Ishikawa (cell line): ENCODE results near the gene SMC1B.

Source experiments
- CEBPB ChIP-seq: IDR thresholded peaks from 2 replicates; pipeline ENCODE4 v1.6.1; 2012
- CREB1 ChIP-seq: IDR thresholded peaks from 2 replicates; pipeline ENCODE4 v1.6.1; 2012; ENCODE audit warnings: low read depth
- EGR1 ChIP-seq: IDR thresholded peaks from 2 replicates; pipeline ENCODE4 v1.6.1; 2012
- EP300 ChIP-seq: IDR thresholded peaks from 2 replicates; pipeline ENCODE4 v1.6.1; 2012; ENCODE audit warnings: borderline replicate concordance
- FOXM1 ChIP-seq: IDR thresholded peaks from 2 replicates; pipeline ENCODE4 v1.6.1; 2012; ENCODE audit warnings: low read depth, borderline replicate concordance
- MAX ChIP-seq: IDR thresholded peaks from 2 replicates; pipeline ENCODE4 v1.6.1; 2012
- NFIC ChIP-seq: IDR thresholded peaks from 2 replicates; pipeline ENCODE4 v1.6.1; 2012
- RAD21 ChIP-seq: IDR thresholded peaks from 2 replicates; pipeline ENCODE4 v1.6.1; 2012; ENCODE audit warnings: low read depth
- REST ChIP-seq: IDR thresholded peaks from 2 replicates; pipeline ENCODE4 v1.6.1; 2012; ENCODE audit warnings: low read depth, mild to moderate bottlenecking
- TAF1 ChIP-seq: IDR thresholded peaks from 2 replicates; pipeline ENCODE4 v1.6.1; 2012; ENCODE audit warnings: low read depth, mild to moderate bottlenecking
- TCF12 ChIP-seq: IDR thresholded peaks from 2 replicates; pipeline ENCODE4 v1.6.1; 2012; ENCODE audit warnings: low read depth
- USF1 ChIP-seq: IDR thresholded peaks from 2 replicates; pipeline ENCODE4 v1.6.1; 2012
- YY1 ChIP-seq: IDR thresholded peaks from 2 replicates; pipeline ENCODE4 v1.6.1; 2012; ENCODE audit warnings: low read depth

GRCh38 chr22:45438336-45438735 lies 24.9 kb upstream of the SMC1B start:
- no peak for TF ChIP-seq TCF12
- no peak for TF ChIP-seq CREB1
- TF ChIP-seq REST = no peak
- TF ChIP-seq YY1 = no peak
- TF ChIP-seq EP300 = no peak
- TF ChIP-seq USF1 = no peak
- TF ChIP-seq RAD21 = no peak
- TF ChIP-seq MAX = no peak
- TF ChIP-seq CEBPB = no peak
- TF ChIP-seq FOXM1 = no peak
- no peak for TF ChIP-seq TAF1
- TF ChIP-seq NFIC = no peak
- TF ChIP-seq EGR1 = no peak
